ENCODE measurements around the gene PLA2G3. TPM values are rescaled to one million over a fixed set of nuclear protein-coding genes. Genes with fewer than 3 reads are reported as not detected.

The PLA2G3 gene
- total RNA-seq, 3 donors from 2014 or later = 0.22 TPM; not detected in 2

DNA sequence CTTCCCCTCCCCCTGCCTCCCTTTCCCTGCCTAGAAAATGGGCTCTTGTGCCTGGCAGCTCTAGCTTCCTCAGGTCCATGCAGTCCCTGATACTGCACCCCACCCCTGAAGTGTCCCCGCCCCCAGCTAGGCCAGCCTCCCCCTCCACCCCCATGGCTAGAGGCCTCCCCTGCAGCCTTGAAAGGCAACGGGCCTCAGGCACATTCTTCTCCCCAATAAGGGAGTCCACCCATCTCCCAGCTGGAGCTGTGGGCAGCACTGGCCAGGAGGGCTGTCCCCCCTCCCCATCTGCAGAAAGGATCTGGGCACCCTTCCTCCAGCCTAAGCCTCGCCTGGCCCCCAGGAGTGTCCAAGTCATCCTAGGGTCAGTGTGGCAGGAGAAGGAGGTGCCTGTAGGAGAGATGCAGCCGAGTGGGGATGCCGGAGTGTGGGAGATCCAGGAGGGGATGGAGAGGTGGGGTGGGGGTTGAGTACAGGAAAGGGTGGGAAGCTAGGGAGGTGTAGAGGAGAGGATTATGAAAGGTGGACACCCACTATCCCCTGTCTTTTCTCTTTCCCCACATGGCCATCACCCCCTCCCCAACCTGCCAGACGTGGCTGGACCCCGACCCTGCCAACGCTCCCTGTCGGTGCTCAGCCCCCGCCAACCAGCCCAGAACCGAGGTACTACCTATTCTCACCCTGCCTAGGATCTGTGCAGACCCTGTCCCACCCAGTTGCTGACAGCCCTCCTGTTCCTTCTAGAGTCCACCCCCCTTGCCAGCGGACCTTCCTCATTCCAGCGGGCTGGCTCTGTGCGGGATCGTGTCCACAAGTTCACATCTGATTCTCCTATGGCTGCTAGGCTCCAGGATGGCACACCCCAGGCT, 49.9 kb downstream of the PLA2G3 start:
- DNase-seq (peak in 1 of 3 donors; percentile 42), ATAC-seq (no peak)
- H3K9me3 ChIP-seq = no peaks in the 10 kb centered on the region
- H3K4me3 ChIP-seq = no peak overlapping the region
- H3K36me3 ChIP-seq (ENCODE audit: low read depth) = no peaks in the 10 kb centered on the region
- H3K4me1 ChIP-seq (ENCODE audit: low read depth) = peaks cover 3% of the 10 kb centered on the region
- intact Hi-C loops (cut with DNase I, micrococcal nuclease) = no loop called here
- no peak for TF ChIP-seq CTCF (IDR thresholded peaks at IDR 0.05)

DNA sequence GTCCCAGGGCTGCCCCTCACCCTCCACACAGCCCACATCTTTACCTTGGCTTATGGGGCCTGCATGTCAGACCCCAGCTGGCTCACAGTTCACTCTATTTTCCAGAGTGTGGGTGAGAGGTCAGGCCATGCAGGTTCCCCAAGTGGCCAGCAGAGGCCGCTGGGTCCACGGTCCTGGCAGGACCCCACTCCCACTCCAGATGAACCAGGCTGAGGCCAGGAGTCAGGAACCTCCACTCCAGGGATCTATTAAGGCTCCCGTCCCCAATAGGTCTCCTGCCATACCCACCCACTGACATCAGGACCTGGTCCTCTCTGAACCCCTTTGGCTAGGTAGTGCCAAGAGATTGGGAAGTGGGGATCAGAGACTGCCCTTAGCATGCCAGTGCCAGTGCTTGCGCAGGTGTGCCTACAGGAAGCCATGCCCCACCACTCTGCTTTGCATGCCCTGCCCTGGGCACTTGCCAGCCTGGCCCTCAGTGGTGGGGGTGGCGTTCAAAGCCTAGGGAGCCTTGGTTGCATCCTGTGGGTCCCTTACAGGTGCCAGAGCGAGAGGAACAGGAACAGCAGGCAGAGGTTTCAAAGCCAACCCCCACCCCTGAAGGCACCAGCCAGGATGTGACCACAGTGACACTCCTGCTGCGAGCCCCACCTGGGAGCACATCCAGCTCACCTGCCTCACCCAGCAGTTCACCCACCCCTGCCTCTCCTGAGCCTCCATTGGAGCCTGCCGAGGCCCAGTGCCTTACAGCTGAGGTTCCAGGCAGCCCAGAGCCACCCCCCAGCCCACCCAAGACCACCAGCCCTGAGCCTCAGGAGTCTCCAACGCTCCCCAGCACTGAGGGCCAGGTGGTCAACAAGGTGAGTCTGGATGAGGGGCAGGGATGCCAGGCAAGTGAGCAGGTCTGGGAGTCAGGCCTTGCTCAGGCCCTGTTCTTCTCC, 50.9 kb downstream of the PLA2G3 start:
- Histone ChIP-seq H3K4me1 (ENCODE audit: low read depth) (peaks cover 3% of the 10 kb centered on the region), H3K4me3 (no peak overlapping the region), H3K9me3 (no peaks in the 10 kb centered on the region), H3K36me3 (ENCODE audit: low read depth) (no peaks in the 10 kb centered on the region)
- intact Hi-C loops (cut with DNase I, micrococcal nuclease) = loop anchor here in 1 of 2 donors (5.0 kb wide), 1 partner anchor 142 kb away; no protein-coding TSS in a partner anchor
- DNase-seq = peak in 2 of 3 donors; percentile 54 to 67
- peak; percentile 73 for TF ChIP-seq CTCF (IDR thresholded peaks at IDR 0.05)
- ATAC-seq = peak; percentile 16

DNA sequence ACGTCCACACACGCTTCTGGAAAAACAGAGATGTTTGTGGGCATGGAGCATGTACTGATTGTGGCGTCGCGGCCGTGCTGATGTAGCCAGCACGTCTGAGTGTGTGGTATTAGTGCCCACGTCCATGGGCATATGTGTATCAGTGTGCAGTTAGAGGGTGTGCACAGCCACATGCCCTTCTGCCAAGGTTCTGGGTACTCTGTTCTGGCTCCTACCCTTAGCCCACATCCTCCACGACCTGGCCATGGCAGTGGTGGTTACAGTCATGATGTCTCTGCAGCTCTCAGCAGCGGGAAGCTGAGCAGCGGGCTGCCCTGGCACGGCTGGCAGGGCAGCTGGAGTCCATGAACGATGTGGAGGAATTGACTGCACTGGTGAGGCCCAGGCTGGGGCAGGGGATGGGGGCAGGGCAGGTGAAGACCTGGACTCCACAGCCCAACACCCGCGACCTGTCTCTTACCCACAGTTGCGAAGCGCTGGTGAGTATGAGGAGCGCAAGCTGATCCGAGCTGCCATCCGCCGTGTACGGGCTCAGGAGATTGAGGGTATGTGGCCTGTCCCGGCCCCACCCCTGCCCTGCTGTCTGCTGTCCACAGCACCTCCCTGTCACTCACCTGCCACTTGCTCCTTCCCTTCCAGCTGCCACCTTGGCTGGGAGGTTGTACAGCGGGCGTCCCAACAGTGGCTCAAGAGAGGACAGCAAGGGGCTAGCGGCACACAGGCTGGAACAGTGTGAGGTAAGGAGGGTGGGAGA, 51.9 kb downstream of the PLA2G3 start:
- peaks cover 13% of the 10 kb centered on the region for H3K4me1 ChIP-seq (ENCODE audit: low read depth)
- TF ChIP-seq CTCF (IDR thresholded peaks at IDR 0.05) = no peak

GRCh38 chr22:31087744-31088215, 52.5 kb downstream of the PLA2G3 start:
- intact Hi-C loops (cut with DNase I, micrococcal nuclease) = loop anchor here in 1 of 2 donors (5.0 kb wide), 1 partner anchor 140 kb away; no protein-coding TSS in a partner anchor
- H3K4me1 ChIP-seq (ENCODE audit: low read depth) = peaks cover 19% of the 10 kb centered on the region
- DNase-seq (no peak), ATAC-seq (no peak)
- no peak for TF ChIP-seq CTCF (IDR thresholded peaks at IDR 0.05)
- H3K36me3 ChIP-seq (ENCODE audit: low read depth) = no peaks in the 10 kb centered on the region
- no peak overlapping the region for H3K4me3 ChIP-seq
- no peaks in the 10 kb centered on the region for H3K9me3 ChIP-seq

More for the DNA sequence above, 51.9 kb downstream of the PLA2G3 start:
- H3K9me3 ChIP-seq = no peaks in the 10 kb centered on the region
- intact Hi-C loops (cut with DNase I, micrococcal nuclease) = loop anchor here in 1 of 2 donors (5.0 kb wide), 1 partner anchor 141 kb away; no protein-coding TSS in a partner anchor
- H3K4me3 ChIP-seq = no peak overlapping the region
- H3K36me3 ChIP-seq (ENCODE audit: low read depth) = no peaks in the 10 kb centered on the region
- DNase-seq (no peak), ATAC-seq (no peak)
